Gastrocnemius medialis (tissue), 4 donors: ENCODE results near the gene RRBP1. TPM values are rescaled to one million over a fixed set of nuclear protein-coding genes. Genes with fewer than 3 reads are reported as not detected.

ENCODE experiments used
- ATAC-seq, 2 donors: fragments of 150-250 bp; one replicate each; pipeline ENCODE4 v1.9.1; 2016
- DNase-seq, 2 donors: peaks; one replicate each; pipeline ENCODE4 v3.0.0-alpha.2; 2019
- H3K27ac ChIP-seq, 4 donors: fragments of 200-600 bp; sonication (generic); 1 replicate in 1 of 4; 2 replicates in 3 of 4; pipeline ENCODE4 v1.5.1; 2016 to 2018; ENCODE audit warnings: mild to moderate bottlenecking in 2 of 4, moderate library complexity in 1 of 4
- H3K27me3 ChIP-seq, 3 donors: fragments of 200-600 bp; sonication (generic) in 2 of 3; 1 replicate in 1 of 3; 2 replicates in 2 of 3; pipeline versions ENCODE4 v1.5.1 to v1.6.0; 2016 to 2019; ENCODE audit warnings: mild to moderate bottlenecking in 1 of 3, moderate library complexity in 1 of 3
- H3K36me3 ChIP-seq, 2 donors: fragments of 200-600 bp; sonication (generic) in 1 of 2; one replicate each; pipeline ENCODE4 v1.5.1; 2017 to 2018
- H3K4me1 ChIP-seq, 2 donors: fragments of 200-600 bp; sonication (generic) in 1 of 2; one replicate each; pipeline ENCODE4 v1.5.1; 2016 to 2017; ENCODE audit warnings: mild to moderate bottlenecking in 2 of 2
- H3K4me3 ChIP-seq, 4 donors: fragments of 200-600 bp; sonication (generic) in 3 of 4; 1 replicate in 1 of 4; 2 replicates in 3 of 4; pipeline ENCODE4 v1.5.1; 2016 to 2019; ENCODE audit warnings: mild to moderate bottlenecking in 2 of 4
- H3K9me3 ChIP-seq, 3 donors: fragments of 200-600 bp; sonication (generic) in 2 of 3; 1 replicate in 1 of 3; 2 replicates in 2 of 3; pipeline ENCODE4 v1.5.1; 2016 to 2019
- POLR2A ChIP-seq, 2 donors: fragments of 450-650 bp; IDR thresholded peaks; one replicate each; pipeline ENCODE4 v1.6.1; 2017; ENCODE audit warnings: antibody characterized with exemption in 2 of 2, mild to moderate bottlenecking in 2 of 2, moderate library complexity in 2 of 2
- in situ Hi-C, 4 donors: fragments of 200-750 bp; cut with MboI; loops; one replicate each; pipeline versions ENCODE4 v1.15.0 to v1.8.0; 2017; ENCODE audit warnings: low sequenced_read_pairs in 4 of 4
- intact Hi-C: fragments of 100-400 bp; cut with DNase I; formaldehyde crosslinking; loops from one replicate; pipeline ENCODE4 v1.15.1; 2023; ENCODE audit warnings: low total_unique reads
- total RNA-seq, 4 donors: library from RNA; depleted of rRNA; stranded (reverse); fragments of >200 nt; gene quantifications; one replicate each; pipeline versions ENCODE4 v1.1.0 to v1.2.3, GENCODE V29; 2016
- TF ChIP-seq, protein P1 (sequence below), 5 experiments: fragments of 450-650 bp in 3 of 5; fragments of 200-600 bp in 2 of 5; sonication (generic) in 2 of 5; IDR thresholded peaks in 4 of 5; conservative IDR thresholded peaks in 1 of 5; 1 replicate in 4 of 5; 2 replicates in 1 of 5; pipeline ENCODE4 v1.5.1; 2016 to 2019; ENCODE audit warnings: antibody characterized with exemption in 5 of 5, mild to moderate bottlenecking in 3 of 5, moderate library complexity in 3 of 5

The RRBP1 gene
- total RNA-seq, 4 donors from 2014 or later: 14.1 to 22.7 (median 17.9) TPM

DNA sequence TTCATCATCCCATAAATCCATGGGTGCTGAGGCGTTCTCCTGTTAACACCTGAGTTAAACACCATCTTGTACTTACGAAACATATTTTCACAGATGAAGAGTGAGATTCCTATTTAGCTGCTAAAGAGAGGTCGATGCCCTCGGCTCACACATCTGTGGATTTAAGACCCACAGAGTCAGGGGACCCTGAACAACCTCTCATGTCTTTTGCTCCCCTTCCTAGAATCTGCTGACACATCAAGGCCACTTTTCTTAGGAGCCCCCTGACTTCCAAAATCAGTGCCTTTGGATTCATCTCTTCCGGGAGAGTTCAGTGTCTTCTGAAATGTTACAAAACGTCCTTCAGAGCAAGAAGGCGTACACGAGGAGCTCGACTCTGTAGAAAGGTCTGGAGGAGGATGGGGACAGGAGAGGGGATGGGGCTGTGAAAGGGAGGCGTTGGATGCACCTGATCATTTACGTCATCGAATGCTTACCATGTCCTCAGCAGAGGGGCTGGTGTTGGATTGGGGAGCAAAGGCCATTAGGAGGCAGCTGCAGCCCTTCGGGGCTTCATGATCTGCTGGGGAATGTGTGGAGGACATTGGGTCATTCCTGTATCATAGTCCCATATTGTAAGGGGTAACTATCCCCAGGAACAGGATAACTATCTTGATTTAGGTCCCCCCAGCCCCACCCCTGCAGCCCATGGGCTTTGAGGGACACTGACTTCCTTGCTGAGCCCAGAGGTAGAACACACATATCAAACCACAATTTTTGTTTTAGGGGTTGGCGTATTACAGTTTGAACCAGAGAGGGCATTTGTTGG is 40.7 kb upstream of the RRBP1 start:
- Histone ChIP-seq H3K4me1 (no peaks in the 10 kb centered on the region), H3K27me3 (no peaks in the 10 kb centered on the region), H3K36me3 (no peaks in the 10 kb centered on the region), H3K27ac (no peak overlapping the region), H3K4me3 (no peak overlapping the region), H3K9me3 (no peaks in the 10 kb centered on the region)
- intact Hi-C loops (no loop called here), in situ Hi-C loops (no loop called here)
- TF ChIP-seq POLR2A (IDR thresholded peaks at IDR 0.05): no peak
- TF ChIP-seq, protein P1, sequence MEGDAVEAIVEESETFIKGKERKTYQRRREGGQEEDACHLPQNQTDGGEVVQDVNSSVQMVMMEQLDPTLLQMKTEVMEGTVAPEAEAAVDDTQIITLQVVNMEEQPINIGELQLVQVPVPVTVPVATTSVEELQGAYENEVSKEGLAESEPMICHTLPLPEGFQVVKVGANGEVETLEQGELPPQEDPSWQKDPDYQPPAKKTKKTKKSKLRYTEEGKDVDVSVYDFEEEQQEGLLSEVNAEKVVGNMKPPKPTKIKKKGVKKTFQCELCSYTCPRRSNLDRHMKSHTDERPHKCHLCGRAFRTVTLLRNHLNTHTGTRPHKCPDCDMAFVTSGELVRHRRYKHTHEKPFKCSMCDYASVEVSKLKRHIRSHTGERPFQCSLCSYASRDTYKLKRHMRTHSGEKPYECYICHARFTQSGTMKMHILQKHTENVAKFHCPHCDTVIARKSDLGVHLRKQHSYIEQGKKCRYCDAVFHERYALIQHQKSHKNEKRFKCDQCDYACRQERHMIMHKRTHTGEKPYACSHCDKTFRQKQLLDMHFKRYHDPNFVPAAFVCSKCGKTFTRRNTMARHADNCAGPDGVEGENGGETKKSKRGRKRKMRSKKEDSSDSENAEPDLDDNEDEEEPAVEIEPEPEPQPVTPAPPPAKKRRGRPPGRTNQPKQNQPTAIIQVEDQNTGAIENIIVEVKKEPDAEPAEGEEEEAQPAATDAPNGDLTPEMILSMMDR (IDR thresholded peaks at IDR 0.05 in 4 of 5, conservative IDR thresholded peaks at IDR 0.05 in 1 of 5): no peak
- no peak for DNase-seq
- ATAC-seq: no peak

DNA sequence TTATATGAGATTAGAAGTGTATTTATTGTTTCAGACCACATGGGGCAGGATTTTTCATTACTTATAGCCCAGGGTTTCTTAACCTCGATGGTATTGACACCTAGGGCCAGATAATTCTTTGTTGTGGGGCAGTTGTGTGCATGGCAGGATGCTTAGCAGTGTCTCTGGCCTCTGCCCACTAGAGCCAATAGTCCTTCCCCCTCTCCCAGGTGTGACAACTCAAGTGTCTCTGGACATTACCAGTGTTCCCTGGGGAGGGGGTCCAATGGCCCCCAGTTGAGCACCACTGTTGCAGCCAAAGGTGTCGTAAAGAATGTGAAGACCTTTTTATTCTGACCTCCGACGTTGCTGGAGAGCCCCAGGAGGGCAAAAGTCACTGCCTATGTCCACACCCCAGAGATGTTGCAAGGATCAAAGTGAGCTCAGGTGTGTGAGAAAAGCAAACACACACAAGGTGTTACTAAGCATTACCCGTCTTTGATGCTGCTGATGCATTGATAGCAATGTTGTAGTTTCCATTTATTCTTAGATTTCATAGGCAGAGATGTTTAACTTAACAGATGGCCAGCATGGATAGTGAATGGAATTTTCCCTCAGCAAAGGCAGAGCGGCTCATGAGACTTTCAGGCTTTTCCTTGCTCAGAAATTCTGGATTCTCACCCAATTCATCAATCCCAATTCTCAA is 39.9 kb upstream of the RRBP1 start:
- DNase-seq: no peak
- Histone ChIP-seq H3K36me3 (no peaks in the 10 kb centered on the region), H3K9me3 (no peaks in the 10 kb centered on the region), H3K27me3 (no peaks in the 10 kb centered on the region), H3K4me3 (no peak overlapping the region), H3K27ac (no peak overlapping the region), H3K4me1 (no peaks in the 10 kb centered on the region)
- ATAC-seq: no peak
- intact Hi-C loops: no loop called here
- in situ Hi-C loops: no loop called here
- TF ChIP-seq, protein P1 (IDR thresholded peaks at IDR 0.05 in 4 of 5, conservative IDR thresholded peaks at IDR 0.05 in 1 of 5): no peak
- no peak for TF ChIP-seq POLR2A (IDR thresholded peaks at IDR 0.05)

DNA sequence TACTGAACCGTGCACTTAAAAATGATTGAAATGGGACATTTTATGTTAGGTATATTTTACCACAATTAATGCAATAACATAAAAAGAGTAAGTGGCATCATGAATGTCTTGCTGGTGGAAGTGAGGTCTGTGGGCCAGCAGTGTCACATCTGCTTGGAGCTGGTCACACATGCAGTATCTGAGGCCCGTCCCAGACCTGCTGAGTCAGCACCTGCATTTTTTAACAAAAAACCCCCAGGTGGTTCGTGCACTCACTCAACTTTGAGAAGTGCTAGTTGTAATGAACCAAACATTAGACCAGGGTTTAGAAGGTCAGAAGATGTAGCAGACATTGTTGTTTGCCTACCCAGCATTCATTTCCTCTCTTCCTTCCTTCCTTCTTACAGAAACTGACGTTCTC is 38.7 kb upstream of the RRBP1 start:
- no peak overlapping the region for H3K27ac ChIP-seq
- no peaks in the 10 kb centered on the region for H3K36me3 ChIP-seq
- no peaks in the 10 kb centered on the region for H3K9me3 ChIP-seq
- intact Hi-C loops (no loop called here), in situ Hi-C loops (no loop called here)
- TF ChIP-seq POLR2A (IDR thresholded peaks at IDR 0.05): no peak
- TF ChIP-seq, protein P1 (IDR thresholded peaks at IDR 0.05 in 4 of 5, conservative IDR thresholded peaks at IDR 0.05 in 1 of 5): no peak
- H3K27me3 ChIP-seq: no peaks in the 10 kb centered on the region
- no peaks in the 10 kb centered on the region for H3K4me1 ChIP-seq
- ATAC-seq (no peak), DNase-seq (no peak)
- no peak overlapping the region for H3K4me3 ChIP-seq

DNA sequence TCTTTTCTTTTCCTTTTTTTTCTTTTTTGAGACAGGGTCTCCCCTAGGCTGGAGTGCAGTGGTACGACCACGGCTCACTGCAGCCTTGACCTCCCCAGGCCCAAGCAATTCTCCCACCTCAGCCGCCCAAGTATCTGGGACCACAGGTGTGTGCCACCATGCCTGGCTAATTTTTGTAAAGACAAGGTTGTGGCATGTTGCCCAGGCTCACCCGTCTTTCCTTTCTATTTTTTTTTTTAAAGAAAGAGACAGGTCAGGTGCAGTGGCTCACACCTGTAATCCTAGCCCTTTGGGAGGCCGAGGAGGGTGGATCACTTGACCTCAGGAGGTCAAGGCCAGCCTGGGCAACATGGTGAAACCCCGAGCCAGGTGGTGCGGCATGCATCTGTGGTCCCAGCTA is 34.3 kb upstream of the RRBP1 start:
- no peaks in the 10 kb centered on the region for H3K27me3 ChIP-seq
- ATAC-seq (no peak), DNase-seq (no peak)
- H3K4me3 ChIP-seq: no peak overlapping the region
- TF ChIP-seq POLR2A (IDR thresholded peaks at IDR 0.05): no peak
- TF ChIP-seq, protein P1 (IDR thresholded peaks at IDR 0.05 in 4 of 5, conservative IDR thresholded peaks at IDR 0.05 in 1 of 5): no peak
- H3K9me3 ChIP-seq: no peaks in the 10 kb centered on the region
- H3K27ac ChIP-seq: no peak overlapping the region
- H3K36me3 ChIP-seq: no peaks in the 10 kb centered on the region
- in situ Hi-C loops (no loop called here), intact Hi-C loops (no loop called here)
- no peaks in the 10 kb centered on the region for H3K4me1 ChIP-seq
